Measurements from ENCODE around the gene LENG9. TPM values are rescaled to one million over a fixed set of nuclear protein-coding genes. Genes with fewer than 3 reads are reported as not detected.
A peak's percentile ranks its signal among the peaks of the same experiment; 100 is the strongest.

The LENG9 gene
- total and polyA plus RNA-seq, 2 of the 13 experiments (the other 11 are each of a cell fraction or from before 2014, with no cell fraction given) = 0.75 to 2.9 TPM

- TF ChIP-seq ZNF770 (CRISPR knock-in tag; IDR thresholded peaks at IDR 0.05) = 0 out of 2 replicates have a peak, but pooled peaks have one; percentile 24
- TF ChIP-seq PHF20 (CRISPR knock-in tag; IDR thresholded peaks at IDR 0.05) = peak; percentile 50
- no peak for TF ChIP-seq GZF1 (CRISPR knock-in tag; IDR thresholded peaks at IDR 0.05)
- no peak for TF ChIP-seq SMARCC2 (IDR thresholded peaks at IDR 0.05)
- no peak for TF ChIP-seq NFIB (CRISPR knock-in tag; IDR thresholded peaks at IDR 0.05; ENCODE audit: borderline replicate concordance)
- TF ChIP-seq STAT6 (CRISPR knock-in tag; IDR thresholded peaks at IDR 0.05; ENCODE audit: borderline replicate concordance) = no peak
- no peak for TF ChIP-seq ZNF816 (CRISPR knock-in tag; IDR thresholded peaks at IDR 0.05; ENCODE audit: borderline replicate concordance)
- TF ChIP-seq SP2 (CRISPR knock-in tag; IDR thresholded peaks at IDR 0.05) = no peak; the same call in 1 of the 2 replicates
- no peak for TF ChIP-seq NFAT5 (CRISPR knock-in tag; IDR thresholded peaks at IDR 0.05)
- TF ChIP-seq, protein P1, sequence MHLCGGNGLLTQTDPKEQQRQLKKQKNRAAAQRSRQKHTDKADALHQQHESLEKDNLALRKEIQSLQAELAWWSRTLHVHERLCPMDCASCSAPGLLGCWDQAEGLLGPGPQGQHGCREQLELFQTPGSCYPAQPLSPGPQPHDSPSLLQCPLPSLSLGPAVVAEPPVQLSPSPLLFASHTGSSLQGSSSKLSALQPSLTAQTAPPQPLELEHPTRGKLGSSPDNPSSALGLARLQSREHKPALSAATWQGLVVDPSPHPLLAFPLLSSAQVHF (CRISPR knock-in tag; IDR thresholded peaks at IDR 0.05) = no peak
- no peak for TF ChIP-seq SOX6 (IDR thresholded peaks at IDR 0.05)
- TF ChIP-seq SOX6 (CRISPR knock-in tag; IDR thresholded peaks at IDR 0.05) = peak; percentile 43
- no peak for TF ChIP-seq ZNF207 (IDR thresholded peaks at IDR 0.05; ENCODE audit: borderline replicate concordance)
- peak; percentile 55; the same call in 1 of the 2 replicates for TF ChIP-seq SP5 (CRISPR knock-in tag; IDR thresholded peaks at IDR 0.05; ENCODE audit: borderline replicate concordance, low read depth)
Observed at GRCh38 chr19:54464630-54465425, 1.2 kb upstream of the LENG9 start (continued).

All from HepG2 (cell line).